KOPT-K1 (cell line): ENCODE measurements around the gene SLC3A2.

Experiments used
- H3K27ac ChIP-seq: fragments of 200-600 bp; sonication (generic); 2 replicates; pipeline ENCODE4 v1.5.1; 2016; ENCODE audit warnings: antibody characterized with exemption, mild to moderate bottlenecking, low read depth, low read length; ENCODE audit not compliant: poor library complexity, severe bottlenecking
- H3K36me3 ChIP-seq: fragments of 200-600 bp; sonication (generic); 2 replicates; pipeline ENCODE4 v1.5.1; 2017; ENCODE audit warnings: antibody characterized with exemption, mild to moderate bottlenecking, low read length, moderate library complexity; ENCODE audit not compliant: insufficient read depth
- H3K9me3 ChIP-seq: fragments of 200-600 bp; sonication (generic); 2 replicates; pipeline ENCODE4 v1.5.1; 2017; ENCODE audit warnings: antibody characterized with exemption, low read length, mild to moderate bottlenecking; ENCODE audit not compliant: insufficient read depth, poor library complexity, severe bottlenecking

SLC3A2 gene

GRCh38 chr11:62909107-62909894 lies 28.6 kb downstream of the SLC3A2 start:
- Histone ChIP-seq H3K36me3 (no peaks in the 10 kb centered on the region), H3K9me3 (no peaks in the 10 kb centered on the region), H3K27ac (no peak overlapping the region)

GRCh38 chr11:62910141-62910882 lies 29.6 kb downstream of the SLC3A2 start:
- Histone ChIP-seq H3K36me3 (no peaks in the 10 kb centered on the region), H3K9me3 (no peaks in the 10 kb centered on the region), H3K27ac (no peak overlapping the region)

GRCh38 chr11:62911137-62912130 lies 30.7 kb downstream of the SLC3A2 start:
- no peak overlapping the region for H3K27ac ChIP-seq
- no peaks in the 10 kb centered on the region for H3K36me3 ChIP-seq
- H3K9me3 ChIP-seq: no peaks in the 10 kb centered on the region

GRCh38 chr11:62912268-62912667 lies 31.6 kb downstream of the SLC3A2 start:
- H3K36me3 ChIP-seq: no peaks in the 10 kb centered on the region
- H3K27ac ChIP-seq: no peak overlapping the region
- H3K9me3 ChIP-seq: no peaks in the 10 kb centered on the region

- Histone ChIP-seq H3K27ac (no peak overlapping the region), H3K36me3 (no peaks in the 10 kb centered on the region), H3K9me3 (no peaks in the 10 kb centered on the region)
Measured at GRCh38 chr11:62914416-62914815, 33.7 kb downstream of the SLC3A2 start.

GRCh38 chr11:62917906-62918502 lies 37.3 kb downstream of the SLC3A2 start:
- H3K27ac ChIP-seq: no peak overlapping the region
- H3K36me3 ChIP-seq: no peaks in the 10 kb centered on the region
- no peaks in the 10 kb centered on the region for H3K9me3 ChIP-seq

GRCh38 chr11:62918531-62918930 lies 37.8 kb downstream of the SLC3A2 start:
- no peaks in the 10 kb centered on the region for H3K36me3 ChIP-seq
- H3K27ac ChIP-seq: no peak overlapping the region
- H3K9me3 ChIP-seq: no peaks in the 10 kb centered on the region

GRCh38 chr11:62919476-62919875 lies 38.8 kb downstream of the SLC3A2 start:
- no peaks in the 10 kb centered on the region for H3K36me3 ChIP-seq
- no peaks in the 10 kb centered on the region for H3K9me3 ChIP-seq
- no peak overlapping the region for H3K27ac ChIP-seq

GRCh38 chr11:62919898-62920640 lies 39.4 kb downstream of the SLC3A2 start:
- H3K9me3 ChIP-seq: no peaks in the 10 kb centered on the region
- H3K36me3 ChIP-seq: no peaks in the 10 kb centered on the region
- H3K27ac ChIP-seq: no peak overlapping the region

GRCh38 chr11:62921201-62921572 lies 40.5 kb downstream of the SLC3A2 start, which contains the start of gene CHRM1:
Gene CHRM1, minus strand, starts transcription at chr11:62921363. Its CDS starts 10,263 bp downstream, at chr11:62911100.
- Histone ChIP-seq H3K9me3 (no peaks in the 10 kb centered on the region), H3K27ac (no peak within 1 kb of the TSS), H3K36me3 (no peaks in the 10 kb centered on the region)

- Histone ChIP-seq H3K9me3 (no peaks in the 10 kb centered on the region), H3K27ac (no peak overlapping the region), H3K36me3 (no peaks in the 10 kb centered on the region)
Measured at GRCh38 chr11:62921573-62922188, 41.0 kb downstream of the SLC3A2 start.

- Histone ChIP-seq H3K27ac (no peak overlapping the region), H3K9me3 (no peaks in the 10 kb centered on the region), H3K36me3 (no peaks in the 10 kb centered on the region)
Measured at GRCh38 chr11:62922189-62922589, 41.5 kb downstream of the SLC3A2 start.

GRCh38 chr11:62922653-62923431 lies 42.1 kb downstream of the SLC3A2 start:
- no peak overlapping the region for H3K27ac ChIP-seq
- no peaks in the 10 kb centered on the region for H3K9me3 ChIP-seq
- no peaks in the 10 kb centered on the region for H3K36me3 ChIP-seq
